HL-60 (cell line): ENCODE data around the gene GMDS.

Source experiments
- DNase-seq, 2 experiments: peaks; one replicate each; pipeline ENCODE4 v3.0.0-alpha.2; 2010 to 2020; ENCODE audit warnings: low read depth in 1 of 2, low spot score in 1 of 2
- H3K27ac ChIP-seq: fragments of 250-450 bp; sonication (Bioruptor Pico); replicated peaks from 2 replicates; pipeline ENCODE4 v1.5.1; 2020; ENCODE audit warnings: mild to moderate bottlenecking, moderate library complexity
- H3K27me3 ChIP-seq: fragments of 250-450 bp; sonication (Bioruptor Pico); 2 replicates; pipeline ENCODE4 v1.5.1; 2021; ENCODE audit warnings: mild to moderate bottlenecking, moderate library complexity; ENCODE audit not compliant: insufficient read depth, poor library complexity, severe bottlenecking
- H3K4me3 ChIP-seq: replicated peaks from 2 replicates; pipeline ENCODE4 v1.5.1; 2011; ENCODE audit warnings: mild to moderate bottlenecking, control low read depth, low read length; ENCODE audit not compliant: insufficient read depth
- CTCF ChIP-seq: IDR thresholded peaks from one replicate; pipeline ENCODE4 v1.5.1; 2011; ENCODE audit warnings: low read length, control low read depth, inconsistent platforms; ENCODE audit not compliant: insufficient read depth
- GABPA ChIP-seq: IDR thresholded peaks from 2 replicates; pipeline ENCODE4 v1.6.1; 2012; ENCODE audit warnings: low read depth
- POLR2AphosphoS5 ChIP-seq: IDR thresholded peaks from 2 replicates; pipeline ENCODE4 v1.6.1; 2012; ENCODE audit warnings: low read depth
- REST ChIP-seq: IDR thresholded peaks from 2 replicates; pipeline ENCODE4 v1.6.1; 2012; ENCODE audit warnings: low read depth; ENCODE audit not compliant: insufficient replicate concordance
- SPI1 ChIP-seq: IDR thresholded peaks from 2 replicates; pipeline ENCODE4 v1.6.1; 2012; ENCODE audit warnings: low read depth, mild to moderate bottlenecking, borderline replicate concordance

The GMDS gene

GRCh38 chr6:2247664-2248063, 2.3 kb upstream of the GMDS start:
- Histone ChIP-seq H3K27me3 (no peaks in the 10 kb centered on the region), H3K4me3 (no peak overlapping the region), H3K27ac (no peak overlapping the region)
- TF ChIP-seq REST (no peak), SPI1 (no peak), CTCF (no peak)
- DNase-seq, result no peak

GRCh38 chr6:2245877-2246863, 765 bp upstream of the GMDS start:
- TF ChIP-seq POLR2AphosphoS5, result peak; percentile 6; the same call in 1 of the 2 replicates
- TF ChIP-seq SPI1, result no peak
- H3K4me3 ChIP-seq, result peak overlapping the region; percentile 72
- H3K27me3 ChIP-seq, result no peaks in the 10 kb centered on the region
- peak; percentile 37 to 48 for DNase-seq
- H3K27ac ChIP-seq, result peak overlapping the region; percentile 77

- Histone ChIP-seq H3K4me3 (peak overlapping the region; percentile 99), H3K27ac (peak overlapping the region; percentile 30), H3K27me3 (no peaks in the 10 kb centered on the region)
- peak in 1 of 2 experiments; percentile 3 for DNase-seq
- TF ChIP-seq GABPA (no peak), CTCF (no peak), SPI1 (no peak), POLR2AphosphoS5 (no peak), REST (no peak)
Measured at GRCh38 chr6:2244261-2245102, 923 bp downstream of the GMDS start.

- no peak overlapping the region for H3K4me3 ChIP-seq
- TF ChIP-seq REST (no peak), SPI1 (no peak)
- H3K27ac ChIP-seq, result no peak overlapping the region
- H3K27me3 ChIP-seq, result no peaks in the 10 kb centered on the region
- no peak for DNase-seq
Measured at GRCh38 chr6:2242311-2242710, 3.1 kb downstream of the GMDS start.
